ENCODE results near the gene PTPN2.
A peak's percentile ranks its signal among the peaks of the same experiment; 100 is the strongest.

PTPN2 gene

GRCh38 chr18:12883684-12884405, at the start of gene PTPN2:
Gene PTPN2 (minus strand): TSS chr18:12884237. CDS start chr18:12884141, 96 bp downstream.
- peak within 1 kb of the TSS; percentile 96 for H3K27ac Mint-ChIP-seq
- peaks cover 15% of the 10 kb centered on the region for H3K36me3 Mint-ChIP-seq (ENCODE audit: low read depth)
- peak within 1 kb of the TSS; percentile 93 for H3K4me3 Mint-ChIP-seq
- H3K9me3 Mint-ChIP-seq: no peaks in the 10 kb centered on the region
- peaks cover 54% of the 10 kb centered on the region for H3K4me1 Mint-ChIP-seq (ENCODE audit: low read depth)
- no peaks in the 10 kb centered on the region for H3K27me3 Mint-ChIP-seq (ENCODE audit: low read depth)

- Mint-ChIP-seq H3K4me3 (no peak overlapping the region), H3K27ac (no peak overlapping the region), H3K4me1 (ENCODE audit: low read depth) (peaks cover 3% of the 10 kb centered on the region), H3K27me3 (ENCODE audit: low read depth) (peaks cover 23% of the 10 kb centered on the region), H3K36me3 (ENCODE audit: low read depth) (no peaks in the 10 kb centered on the region), H3K9me3 (no peaks in the 10 kb centered on the region)
Observed at GRCh38 chr18:12933327-12933726, 49.3 kb upstream of the PTPN2 start.

- peaks cover 3% of the 10 kb centered on the region for H3K4me1 Mint-ChIP-seq (ENCODE audit: low read depth)
- no peaks in the 10 kb centered on the region for H3K9me3 Mint-ChIP-seq
- H3K27me3 Mint-ChIP-seq (ENCODE audit: low read depth): peaks cover 15% of the 10 kb centered on the region
- H3K36me3 Mint-ChIP-seq (ENCODE audit: low read depth): no peaks in the 10 kb centered on the region
- H3K27ac Mint-ChIP-seq: no peak overlapping the region
- no peak overlapping the region for H3K4me3 Mint-ChIP-seq
Observed at GRCh38 chr18:12930908-12931307, 46.9 kb upstream of the PTPN2 start.

- Mint-ChIP-seq H3K27ac (no peak overlapping the region), H3K4me1 (ENCODE audit: low read depth) (peaks cover 3% of the 10 kb centered on the region), H3K27me3 (ENCODE audit: low read depth) (peaks cover 11% of the 10 kb centered on the region), H3K4me3 (no peak overlapping the region), H3K36me3 (ENCODE audit: low read depth) (no peaks in the 10 kb centered on the region), H3K9me3 (no peaks in the 10 kb centered on the region)
Observed at GRCh38 chr18:12930376-12930775, 46.3 kb upstream of the PTPN2 start.

- Mint-ChIP-seq H3K9me3 (no peaks in the 10 kb centered on the region), H3K27me3 (ENCODE audit: low read depth) (peaks cover 14% of the 10 kb centered on the region), H3K4me3 (no peak overlapping the region), H3K27ac (no peak overlapping the region), H3K36me3 (ENCODE audit: low read depth) (no peaks in the 10 kb centered on the region), H3K4me1 (ENCODE audit: low read depth) (peaks cover 1% of the 10 kb centered on the region)
Observed at GRCh38 chr18:12929477-12930083, 45.5 kb upstream of the PTPN2 start.

- Mint-ChIP-seq H3K36me3 (ENCODE audit: low read depth) (no peaks in the 10 kb centered on the region), H3K4me3 (no peak overlapping the region), H3K27ac (no peak overlapping the region), H3K27me3 (ENCODE audit: low read depth) (peaks cover 14% of the 10 kb centered on the region), H3K4me1 (ENCODE audit: low read depth) (no peaks in the 10 kb centered on the region), H3K9me3 (no peaks in the 10 kb centered on the region)
Observed at GRCh38 chr18:12928641-12929040, 44.6 kb upstream of the PTPN2 start.

- no peaks in the 10 kb centered on the region for H3K9me3 Mint-ChIP-seq
Observed at GRCh38 chr18:12928206-12928605, 44.2 kb upstream of the PTPN2 start.

GRCh38 chr18:12924616-12925015, 40.6 kb upstream of the PTPN2 start:
- H3K27me3 Mint-ChIP-seq (ENCODE audit: low read depth): peaks cover 18% of the 10 kb centered on the region
- no peak overlapping the region for H3K27ac Mint-ChIP-seq
- H3K36me3 Mint-ChIP-seq (ENCODE audit: low read depth): no peaks in the 10 kb centered on the region
- H3K9me3 Mint-ChIP-seq: no peaks in the 10 kb centered on the region
- peaks cover 8% of the 10 kb centered on the region for H3K4me1 Mint-ChIP-seq (ENCODE audit: low read depth)
- H3K4me3 Mint-ChIP-seq: no peak overlapping the region

More at GRCh38 chr18:12928206-12928605, 44.2 kb upstream of the PTPN2 start:
- no peak overlapping the region for H3K27ac Mint-ChIP-seq
- no peak overlapping the region for H3K4me3 Mint-ChIP-seq
- H3K4me1 Mint-ChIP-seq (ENCODE audit: low read depth): no peaks in the 10 kb centered on the region
- no peaks in the 10 kb centered on the region for H3K36me3 Mint-ChIP-seq (ENCODE audit: low read depth)
- H3K27me3 Mint-ChIP-seq (ENCODE audit: low read depth): peaks cover 14% of the 10 kb centered on the region

- H3K4me1 Mint-ChIP-seq (ENCODE audit: low read depth): peaks cover 8% of the 10 kb centered on the region
- no peaks in the 10 kb centered on the region for H3K36me3 Mint-ChIP-seq (ENCODE audit: low read depth)
- no peaks in the 10 kb centered on the region for H3K9me3 Mint-ChIP-seq
- H3K27me3 Mint-ChIP-seq (ENCODE audit: low read depth): peaks cover 18% of the 10 kb centered on the region
- H3K27ac Mint-ChIP-seq: no peak overlapping the region
- no peak overlapping the region for H3K4me3 Mint-ChIP-seq
Observed at GRCh38 chr18:12922266-12922665, 38.2 kb upstream of the PTPN2 start.

GRCh38 chr18:12921178-12921577, 37.1 kb upstream of the PTPN2 start:
- Mint-ChIP-seq H3K4me1 (ENCODE audit: low read depth) (peaks cover 8% of the 10 kb centered on the region), H3K4me3 (no peak overlapping the region), H3K27me3 (ENCODE audit: low read depth) (peaks cover 18% of the 10 kb centered on the region), H3K9me3 (no peaks in the 10 kb centered on the region), H3K36me3 (ENCODE audit: low read depth) (no peaks in the 10 kb centered on the region), H3K27ac (no peak overlapping the region)

GRCh38 chr18:12911929-12912703, 28.1 kb upstream of the PTPN2 start:
- Mint-ChIP-seq H3K4me1 (ENCODE audit: low read depth) (peaks cover 6% of the 10 kb centered on the region), H3K27me3 (ENCODE audit: low read depth) (peaks cover 24% of the 10 kb centered on the region), H3K9me3 (no peaks in the 10 kb centered on the region), H3K27ac (no peak overlapping the region), H3K4me3 (no peak overlapping the region), H3K36me3 (ENCODE audit: low read depth) (no peaks in the 10 kb centered on the region)

GRCh38 chr18:12911025-12911928, 27.2 kb upstream of the PTPN2 start:
- Mint-ChIP-seq H3K27ac (no peak overlapping the region), H3K36me3 (ENCODE audit: low read depth) (no peaks in the 10 kb centered on the region), H3K4me3 (peak overlapping the region; percentile 14), H3K27me3 (ENCODE audit: low read depth) (peaks cover 31% of the 10 kb centered on the region), H3K9me3 (no peaks in the 10 kb centered on the region), H3K4me1 (ENCODE audit: low read depth) (peaks cover 6% of the 10 kb centered on the region)

GRCh38 chr18:12908706-12909105, 24.7 kb upstream of the PTPN2 start:
- Mint-ChIP-seq H3K27ac (no peak overlapping the region), H3K4me1 (ENCODE audit: low read depth) (peaks cover 13% of the 10 kb centered on the region), H3K27me3 (ENCODE audit: low read depth) (peaks cover 24% of the 10 kb centered on the region), H3K36me3 (ENCODE audit: low read depth) (no peaks in the 10 kb centered on the region), H3K4me3 (no peak overlapping the region), H3K9me3 (no peaks in the 10 kb centered on the region)

Measured in T-helper 1 cell treated with Interleukin-12 subunit alpha and Interleukin-12 subunit beta and Interleukin-4 antibody, amounts not matched to agents 30 μg/mL and 1 μg/mL, for 36 hours (primary cell).